Thymus (tissue), 11 donors: Measurements from ENCODE around the gene KBTBD2. TPM values are rescaled to one million over a fixed set of nuclear protein-coding genes. Genes with fewer than 3 reads are reported as not detected.
"Not testable (repeated sequence)": the region's sequence is repeated elsewhere in the genome, so short reads cannot be mapped to it uniquely, and the experiment has no call there.

Experiments used
- DNase-seq, 9 donors: peaks; one replicate each; pipeline ENCODE4 v3.0.0-alpha.2; 2013; ENCODE audit warnings: low spot score in 9 of 9, low read depth in 6 of 9, missing footprints in 1 of 9
- H3K27ac ChIP-seq, 2 donors: one replicate each; pipeline ENCODE4 v1.5.1; 2013; ENCODE audit warnings: control low read depth in 1 of 2, low read depth in 1 of 2, low read length in 1 of 2, mild to moderate bottlenecking in 1 of 2, moderate library complexity in 1 of 2
- H3K27me3 ChIP-seq, 2 donors: one replicate each; pipeline ENCODE4 v1.5.1; 2013; ENCODE audit warnings: low read length in 1 of 2; ENCODE audit not compliant: control insufficient read depth in 2 of 2, insufficient read depth in 1 of 2
- H3K36me3 ChIP-seq, 2 donors: one replicate each; pipeline ENCODE4 v1.5.1; 2013; ENCODE audit warnings: low read length in 1 of 2, mild to moderate bottlenecking in 1 of 2, moderate library complexity in 1 of 2; ENCODE audit not compliant: control insufficient read depth in 2 of 2, insufficient read depth in 2 of 2
- H3K4me1 ChIP-seq, 2 donors: one replicate each; pipeline ENCODE4 v1.5.1; 2013; ENCODE audit warnings: low read length in 2 of 2; ENCODE audit not compliant: control insufficient read depth in 2 of 2, insufficient read depth in 2 of 2
- H3K4me3 ChIP-seq, 2 donors: one replicate each; pipeline ENCODE4 v1.5.1; 2013; ENCODE audit warnings: low read length in 2 of 2, control low read depth in 1 of 2, mild to moderate bottlenecking in 1 of 2
- H3K9me3 ChIP-seq, 2 donors: one replicate each; pipeline ENCODE4 v1.5.1; 2013; ENCODE audit warnings: low read length in 1 of 2, mild to moderate bottlenecking in 1 of 2; ENCODE audit not compliant: control insufficient read depth in 2 of 2, insufficient read depth in 1 of 2
- WGBS: extraction: QIAGEN DNeasy Blood & Tissue Kit; methylation state at CpG from one replicate; pipeline ENCODE4 v1.1.7; 2013; 5-methylcytosine and 5-hydroxymethylcytosine counted together
- polyA plus RNA-seq: library from polyadenylated mRNA; stranded (reverse); fragments of 200-250 nt; gene quantifications from one replicate; pipeline ENCODE4 v1.2.3, GENCODE V29; 2013
- total RNA-seq: library from RNA; stranded (reverse); fragments of 120-200 nt; gene quantifications from one replicate; pipeline ENCODE4 v1.2.4, GENCODE V29; 2013
- donor health status: healthy.

Gene KBTBD2
- total and polyA plus RNA-seq, 2 donors = 24.1 to 31.3 TPM

DNA sequence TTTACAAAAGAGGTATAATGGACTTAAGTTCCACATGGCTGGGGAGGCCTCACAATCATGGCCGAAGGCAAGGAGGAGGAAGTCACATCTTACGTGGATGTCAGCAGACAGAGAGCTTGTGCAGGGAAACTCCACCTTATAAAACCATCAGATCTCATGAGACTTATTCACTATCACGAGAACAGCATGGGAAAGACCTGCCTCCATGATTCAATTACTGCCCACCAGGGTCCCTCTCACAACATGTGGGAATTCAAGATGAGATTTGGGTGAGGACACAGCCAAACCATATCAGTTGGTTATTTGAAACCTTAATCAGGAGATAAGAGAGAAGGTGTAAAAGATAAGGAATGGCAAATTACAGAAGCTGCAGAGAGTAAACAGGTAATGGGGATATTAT is 40.9 kb downstream of the KBTBD2 start:
- H3K4me3 ChIP-seq, H3K27ac ChIP-seq, H3K36me3 ChIP-seq, H3K27me3 ChIP-seq, H3K9me3 ChIP-seq, H3K4me1 ChIP-seq, DNase-seq: not testable (repeated sequence)
- 65% methylated on average over 3 of the region's 3 CpGs for WGBS

DNA sequence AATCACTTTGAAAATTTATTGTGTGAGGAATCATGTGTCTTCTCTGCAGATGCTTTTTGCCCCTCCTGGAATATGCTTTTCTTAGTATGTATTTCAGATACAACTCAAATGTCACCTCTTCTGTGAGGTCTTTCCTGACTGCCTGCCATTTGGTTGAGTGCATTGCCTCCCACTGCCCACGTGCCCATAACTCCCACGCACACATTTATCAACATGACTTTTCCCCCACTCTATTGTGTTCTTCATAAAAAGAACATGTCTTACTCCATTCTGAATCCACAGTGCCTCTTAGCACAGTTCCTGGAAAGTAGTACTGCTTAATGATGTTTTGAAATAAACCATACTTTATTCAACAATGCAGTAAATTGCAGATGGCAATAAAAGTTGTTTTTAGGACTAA is 42.9 kb downstream of the KBTBD2 start:
- WGBS = 95% methylated on average over 2 of the region's 2 CpGs
- not testable (repeated sequence) for H3K9me3 ChIP-seq, H3K27me3 ChIP-seq, H3K4me3 ChIP-seq, H3K36me3 ChIP-seq, H3K27ac ChIP-seq, H3K4me1 ChIP-seq, DNase-seq

DNA sequence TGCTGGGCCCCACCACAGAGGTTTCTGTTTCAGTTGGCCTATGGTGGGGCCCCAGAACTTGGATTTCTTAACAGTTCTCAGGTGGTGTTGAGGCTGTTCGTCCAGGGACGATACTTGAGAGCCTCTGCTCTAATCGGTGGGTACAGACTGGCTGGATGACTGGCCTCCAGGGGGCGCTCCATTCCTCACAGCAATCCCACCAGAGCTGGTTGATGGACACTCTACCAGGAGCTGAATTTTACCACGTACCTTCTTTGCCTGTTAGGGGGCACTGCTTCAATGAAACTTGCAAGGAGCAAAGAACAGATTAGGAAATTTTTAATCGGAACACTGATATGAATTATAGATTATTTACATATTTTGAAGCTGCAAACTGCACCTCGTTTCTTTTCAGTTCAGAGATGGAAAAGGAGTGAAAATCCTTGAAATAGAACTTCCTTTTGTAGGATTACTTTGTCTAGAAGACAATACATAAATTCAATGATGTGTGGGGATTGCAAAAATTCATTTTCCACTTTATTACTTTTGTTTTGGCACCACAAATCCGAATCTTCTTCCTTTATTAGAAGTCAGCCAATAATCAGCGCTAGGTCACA is 44.8 kb downstream of the KBTBD2 start:
- H3K27ac ChIP-seq = no peak overlapping the region
- no peaks in the 10 kb centered on the region for H3K27me3 ChIP-seq
- peak; percentile 52 to 89 (median 77) for DNase-seq
- H3K36me3 ChIP-seq = no peaks in the 10 kb centered on the region
- no peaks in the 10 kb centered on the region for H3K9me3 ChIP-seq
- H3K4me3 ChIP-seq = no peak overlapping the region
- no peaks in the 10 kb centered on the region for H3K4me1 ChIP-seq
- WGBS = 23% methylated on average over 9 of the region's 9 CpGs

DNA sequence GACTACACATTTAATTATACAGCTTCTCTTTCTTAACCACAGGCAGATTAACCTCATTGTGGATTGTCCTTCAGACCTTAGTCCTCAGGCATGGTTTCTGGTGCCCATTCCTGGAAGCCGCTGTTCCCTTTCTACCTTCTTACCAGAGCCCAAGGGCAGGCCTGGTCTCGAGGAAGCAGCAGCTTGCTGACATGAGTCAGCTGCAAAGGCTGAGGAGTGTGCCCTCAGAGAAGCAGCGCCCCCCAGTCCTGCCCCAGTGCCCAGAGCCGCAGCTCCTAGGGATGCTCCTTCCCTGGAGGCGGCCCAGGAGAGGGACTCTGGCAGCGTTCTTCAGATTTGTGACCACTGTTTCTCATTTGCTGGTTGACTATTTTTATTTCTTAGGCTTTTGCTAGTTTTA is 46.8 kb downstream of the KBTBD2 start:
- WGBS = 95% methylated on average over 6 of the region's 6 CpGs
- not testable (repeated sequence) for H3K4me3 ChIP-seq, DNase-seq, H3K27ac ChIP-seq, H3K4me1 ChIP-seq, H3K36me3 ChIP-seq, H3K9me3 ChIP-seq, H3K27me3 ChIP-seq

DNA sequence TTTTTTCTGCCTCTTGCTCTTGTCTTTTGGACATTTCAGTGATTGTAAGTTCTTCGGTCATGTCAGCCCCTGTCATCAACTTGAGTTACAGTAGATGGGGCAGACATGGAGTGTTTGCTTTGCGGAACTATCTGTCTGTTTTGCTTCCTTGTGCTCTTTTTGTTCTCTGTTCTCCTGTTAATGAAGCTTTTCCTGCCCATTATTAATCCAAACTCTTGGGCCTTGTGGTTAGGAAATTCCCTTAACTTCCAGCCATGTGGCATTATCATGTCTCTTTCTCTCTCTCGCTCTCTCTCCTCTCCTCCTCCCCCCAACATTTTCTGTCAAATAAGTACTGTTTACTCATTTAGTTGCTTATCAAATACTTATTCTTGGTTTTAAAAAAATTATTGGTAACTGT is 47.8 kb downstream of the KBTBD2 start:
- H3K4me1 ChIP-seq, H3K27me3 ChIP-seq, H3K36me3 ChIP-seq, DNase-seq, H3K9me3 ChIP-seq, H3K4me3 ChIP-seq, H3K27ac ChIP-seq: not testable (repeated sequence)
- 94% methylated on average over 3 of the region's 3 CpGs for WGBS

DNA sequence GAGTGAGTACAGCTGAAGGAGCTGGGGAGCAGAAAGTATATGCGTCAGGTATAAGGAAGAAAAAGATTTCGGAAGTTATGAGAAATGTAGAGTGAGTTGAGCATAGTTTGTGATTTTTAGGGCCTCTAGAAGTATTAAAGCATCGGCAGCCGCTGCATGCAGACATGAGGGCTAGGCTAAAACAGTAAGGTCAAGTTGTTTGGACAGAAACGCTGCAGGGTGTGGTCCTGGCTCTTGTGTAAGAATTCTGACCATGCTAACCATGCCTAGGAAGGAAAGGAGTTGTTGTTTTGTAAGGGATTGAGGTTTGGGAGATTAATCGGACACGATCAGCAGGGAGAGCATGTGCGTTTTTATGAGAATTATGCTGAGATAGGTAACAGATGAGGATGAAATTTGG is 51.7 kb downstream of the KBTBD2 start:
- not testable (repeated sequence) for H3K4me3 ChIP-seq, H3K36me3 ChIP-seq, DNase-seq, H3K4me1 ChIP-seq, H3K27ac ChIP-seq, H3K9me3 ChIP-seq, H3K27me3 ChIP-seq
- 96% methylated on average over 8 of the region's 8 CpGs for WGBS

DNA sequence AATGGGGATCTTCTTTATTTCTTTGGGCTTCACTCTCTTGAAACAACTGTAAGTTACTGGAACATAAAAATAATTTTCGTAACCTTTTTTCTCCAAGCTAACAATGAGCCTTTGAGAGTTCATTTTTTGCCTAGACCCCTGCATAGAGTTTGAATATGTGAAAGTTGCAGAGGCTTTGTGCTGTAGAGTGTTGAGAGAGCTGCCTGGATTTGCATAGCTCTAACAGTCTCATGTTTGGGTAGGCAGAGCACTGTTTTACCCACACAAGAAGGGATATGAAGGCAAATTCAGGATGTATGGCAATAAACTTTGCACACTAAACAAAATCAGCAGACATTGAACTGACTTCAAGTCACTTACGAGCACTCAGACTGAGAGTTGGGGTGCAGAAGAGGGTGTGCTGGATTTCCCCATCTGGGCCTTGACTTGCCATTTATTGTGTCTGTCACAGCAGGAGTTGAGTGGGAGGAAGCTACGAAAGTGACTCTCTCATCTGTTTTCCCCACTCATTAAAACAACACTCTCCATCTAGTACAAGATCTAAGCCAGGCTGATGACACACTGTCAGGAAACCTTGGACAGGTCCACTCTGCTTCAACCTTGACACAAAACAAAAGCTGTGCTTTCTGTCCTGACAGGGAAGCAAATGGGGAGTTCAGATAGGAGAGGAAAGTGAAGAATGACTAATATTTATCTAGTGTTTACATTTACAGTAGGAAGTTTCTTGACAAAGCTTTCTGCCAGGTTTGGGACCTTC is 62.4 kb downstream of the KBTBD2 start:
- not testable (repeated sequence) for H3K36me3 ChIP-seq, H3K27ac ChIP-seq, H3K27me3 ChIP-seq, H3K4me1 ChIP-seq, H3K9me3 ChIP-seq, H3K4me3 ChIP-seq, DNase-seq
- 87% methylated on average over 3 of the region's 3 CpGs for WGBS

Other genes with a start within 250 kb of the KBTBD2 start
- gene FKBP9, start 65.7 kb upstream of the KBTBD2 start, total RNA-seq = 12.8 TPM
- 12.1 TPM for gene FKBP9, start 65.7 kb upstream of the KBTBD2 start, polyA plus RNA-seq
- gene NT5C3A, start 171.0 kb upstream of the KBTBD2 start, total RNA-seq = 33.0 TPM
- gene NT5C3A, start 171.0 kb upstream of the KBTBD2 start, polyA plus RNA-seq = 50.0 TPM
- gene RP9, start 217.6 kb upstream of the KBTBD2 start, total RNA-seq = 15.5 TPM
- gene RP9, start 217.6 kb upstream of the KBTBD2 start, polyA plus RNA-seq = 17.8 TPM
- 12.1 TPM for gene BBS9, start 237.8 kb upstream of the KBTBD2 start, total RNA-seq
- gene BBS9, start 237.8 kb upstream of the KBTBD2 start, polyA plus RNA-seq = 6.9 TPM